Vagina (tissue), 2 donors: Measurements from ENCODE around the gene RAB22A. TPM values are rescaled to one million over a fixed set of nuclear protein-coding genes. Genes with fewer than 3 reads are reported as not detected.

ENCODE experiments used
- DNase-seq, 2 donors: peaks; one replicate each; pipeline ENCODE4 v3.0.0-alpha.2; 2017; ENCODE audit errors: extremely low spot score in 2 of 2
- H3K27ac ChIP-seq: fragments of 200-600 bp; sonication (generic); one replicate; pipeline ENCODE4 v1.5.1; 2019
- H3K27me3 ChIP-seq: fragments of 200-600 bp; sonication (generic); one replicate; pipeline ENCODE4 v1.5.1; 2019
- H3K36me3 ChIP-seq, 2 donors: fragments of 200-600 bp; sonication (generic); one replicate each; pipeline ENCODE4 v1.5.1; 2017 to 2019
- H3K4me1 ChIP-seq: fragments of 200-600 bp; sonication (generic); one replicate; pipeline ENCODE4 v1.5.1; 2019
- H3K4me3 ChIP-seq, 2 donors: fragments of 200-600 bp; sonication (generic); 1 replicate in 1 of 2; 2 replicates in 1 of 2; pipeline ENCODE4 v1.5.1; 2016 to 2019
- H3K9me3 ChIP-seq: fragments of 200-600 bp; sonication (generic); one replicate; pipeline ENCODE4 v1.5.1; 2019
- POLR2A ChIP-seq, 2 donors: fragments of 450-650 bp; IDR thresholded peaks; one replicate each; pipeline ENCODE4 v1.6.1; 2017; ENCODE audit warnings: antibody characterized with exemption in 2 of 2, mild to moderate bottlenecking in 2 of 2, moderate library complexity in 2 of 2
- POLR2AphosphoS5 ChIP-seq, 2 donors: sonication (generic); formaldehyde crosslinking; IDR thresholded peaks; one replicate each; pipeline ENCODE4 v1.9.0; 2017; ENCODE audit warnings: antibody characterized with exemption in 2 of 2, mild to moderate bottlenecking in 2 of 2, low read depth in 1 of 2; ENCODE audit not compliant: insufficient read depth in 1 of 2
- intact Hi-C: fragments of 100-400 bp; cut with DNase I; formaldehyde crosslinking; loops from one replicate; pipeline ENCODE4 v1.15.1; 2023
- total RNA-seq: library from RNA; depleted of rRNA; stranded (reverse); fragments of >200 nt; gene quantifications from one replicate; pipeline ENCODE4 v1.2.3, GENCODE V29; 2016
- TF ChIP-seq, protein P1 (sequence below), 3 experiments: fragments of 450-650 bp in 2 of 3; fragments of 200-600 bp in 1 of 3; sonication (generic) in 1 of 3; IDR thresholded peaks; one replicate each; pipeline ENCODE4 v1.5.1; 2017 to 2019; ENCODE audit warnings: antibody characterized with exemption in 3 of 3, mild to moderate bottlenecking in 2 of 3, moderate library complexity in 2 of 3

The RAB22A gene
- total RNA-seq, 1 donor from 2014 or later: 15.2 TPM

GRCh38 chr20:58321205-58321604 is 11.7 kb downstream of the RAB22A start:
- TF ChIP-seq, protein P1, sequence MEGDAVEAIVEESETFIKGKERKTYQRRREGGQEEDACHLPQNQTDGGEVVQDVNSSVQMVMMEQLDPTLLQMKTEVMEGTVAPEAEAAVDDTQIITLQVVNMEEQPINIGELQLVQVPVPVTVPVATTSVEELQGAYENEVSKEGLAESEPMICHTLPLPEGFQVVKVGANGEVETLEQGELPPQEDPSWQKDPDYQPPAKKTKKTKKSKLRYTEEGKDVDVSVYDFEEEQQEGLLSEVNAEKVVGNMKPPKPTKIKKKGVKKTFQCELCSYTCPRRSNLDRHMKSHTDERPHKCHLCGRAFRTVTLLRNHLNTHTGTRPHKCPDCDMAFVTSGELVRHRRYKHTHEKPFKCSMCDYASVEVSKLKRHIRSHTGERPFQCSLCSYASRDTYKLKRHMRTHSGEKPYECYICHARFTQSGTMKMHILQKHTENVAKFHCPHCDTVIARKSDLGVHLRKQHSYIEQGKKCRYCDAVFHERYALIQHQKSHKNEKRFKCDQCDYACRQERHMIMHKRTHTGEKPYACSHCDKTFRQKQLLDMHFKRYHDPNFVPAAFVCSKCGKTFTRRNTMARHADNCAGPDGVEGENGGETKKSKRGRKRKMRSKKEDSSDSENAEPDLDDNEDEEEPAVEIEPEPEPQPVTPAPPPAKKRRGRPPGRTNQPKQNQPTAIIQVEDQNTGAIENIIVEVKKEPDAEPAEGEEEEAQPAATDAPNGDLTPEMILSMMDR (IDR thresholded peaks at IDR 0.05): no peak
- TF ChIP-seq POLR2A (IDR thresholded peaks at IDR 0.05) (no peak), POLR2AphosphoS5 (IDR thresholded peaks at IDR 0.05; ENCODE audit: insufficient read depth in 1 of 2, low read depth in 1 of 2) (no peak)
- Histone ChIP-seq H3K27me3 (no peaks in the 10 kb centered on the region), H3K4me1 (no peaks in the 10 kb centered on the region), H3K9me3 (no peaks in the 10 kb centered on the region), H3K36me3 (peaks cover 0 to 12% of the 10 kb centered on the region in 2 donors), H3K4me3 (no peak overlapping the region), H3K27ac (no peak overlapping the region)
- intact Hi-C loops: no loop called here
- no peak for DNase-seq

DNA sequence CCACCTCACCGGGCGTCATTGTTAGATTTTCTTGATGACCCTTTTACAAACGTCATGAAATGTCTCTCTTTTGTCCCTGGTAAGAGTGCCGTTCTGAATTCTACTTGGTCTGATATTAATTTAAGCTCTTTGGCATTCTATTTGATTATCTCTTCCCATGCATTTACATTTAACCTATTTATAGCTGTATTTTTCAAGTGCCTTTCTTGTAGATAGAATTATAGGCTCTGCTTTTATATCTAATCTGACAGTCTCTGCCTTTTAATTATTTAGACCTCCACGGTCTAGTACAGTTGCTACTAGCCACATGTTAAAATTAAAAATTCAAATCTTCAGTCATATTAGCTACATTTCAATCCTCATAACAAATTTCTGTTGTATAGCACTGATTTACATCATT is 12.6 kb downstream of the RAB22A start:
- H3K36me3 ChIP-seq: peaks cover 0 to 6% of the 10 kb centered on the region in 2 donors
- no peak for TF ChIP-seq POLR2AphosphoS5 (IDR thresholded peaks at IDR 0.05; ENCODE audit: insufficient read depth in 1 of 2, low read depth in 1 of 2)
- TF ChIP-seq, protein P1 (IDR thresholded peaks at IDR 0.05): no peak
- TF ChIP-seq POLR2A (IDR thresholded peaks at IDR 0.05): no peak
- no peaks in the 10 kb centered on the region for H3K4me1 ChIP-seq
- intact Hi-C loops: no loop called here
- DNase-seq: no peak
- no peak overlapping the region for H3K27ac ChIP-seq
- H3K4me3 ChIP-seq: no peak overlapping the region
- no peaks in the 10 kb centered on the region for H3K9me3 ChIP-seq
- no peaks in the 10 kb centered on the region for H3K27me3 ChIP-seq

- no peak for TF ChIP-seq POLR2A (IDR thresholded peaks at IDR 0.05)
- TF ChIP-seq POLR2AphosphoS5 (IDR thresholded peaks at IDR 0.05; ENCODE audit: insufficient read depth in 1 of 2, low read depth in 1 of 2): no peak
- TF ChIP-seq, protein P1 (IDR thresholded peaks at IDR 0.05): no peak
- DNase-seq: no peak
- H3K36me3 ChIP-seq: no peaks in the 10 kb centered on the region
- intact Hi-C loops: no loop called here
- no peaks in the 10 kb centered on the region for H3K27me3 ChIP-seq
- peaks cover 14% of the 10 kb centered on the region for H3K4me1 ChIP-seq
- H3K4me3 ChIP-seq: no peak overlapping the region
- no peak overlapping the region for H3K27ac ChIP-seq
- H3K9me3 ChIP-seq: no peaks in the 10 kb centered on the region
Measured at GRCh38 chr20:58325912-58326311, 16.4 kb downstream of the RAB22A start.

DNA sequence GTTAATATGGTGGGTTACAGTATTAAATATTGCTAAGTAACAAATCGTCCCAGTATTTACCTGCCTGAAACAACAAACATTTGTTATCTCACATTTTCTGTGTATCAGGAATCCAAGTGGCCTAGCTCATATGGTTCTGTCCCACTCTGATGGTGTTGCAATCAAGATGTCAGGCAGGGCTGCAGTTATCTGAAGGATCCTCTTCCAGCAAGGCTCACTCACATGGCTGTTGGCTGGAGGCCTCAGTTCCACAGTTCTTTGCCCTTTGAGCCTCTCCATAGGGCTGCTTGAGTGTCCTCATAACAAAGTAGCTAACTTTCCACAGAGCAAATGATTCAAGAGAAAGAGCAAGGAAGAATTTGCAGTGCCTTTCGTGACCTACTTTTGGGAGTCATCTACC is 17.7 kb downstream of the RAB22A start:
- no peak for DNase-seq
- Histone ChIP-seq H3K4me1 (peaks cover 17% of the 10 kb centered on the region), H3K4me3 (no peak overlapping the region), H3K27ac (no peak overlapping the region), H3K36me3 (no peaks in the 10 kb centered on the region), H3K27me3 (no peaks in the 10 kb centered on the region), H3K9me3 (no peaks in the 10 kb centered on the region)
- intact Hi-C loops: no loop called here
- TF ChIP-seq, protein P1 (IDR thresholded peaks at IDR 0.05): no peak
- TF ChIP-seq POLR2A (IDR thresholded peaks at IDR 0.05) (no peak), POLR2AphosphoS5 (IDR thresholded peaks at IDR 0.05; ENCODE audit: insufficient read depth in 1 of 2, low read depth in 1 of 2) (no peak)

DNA sequence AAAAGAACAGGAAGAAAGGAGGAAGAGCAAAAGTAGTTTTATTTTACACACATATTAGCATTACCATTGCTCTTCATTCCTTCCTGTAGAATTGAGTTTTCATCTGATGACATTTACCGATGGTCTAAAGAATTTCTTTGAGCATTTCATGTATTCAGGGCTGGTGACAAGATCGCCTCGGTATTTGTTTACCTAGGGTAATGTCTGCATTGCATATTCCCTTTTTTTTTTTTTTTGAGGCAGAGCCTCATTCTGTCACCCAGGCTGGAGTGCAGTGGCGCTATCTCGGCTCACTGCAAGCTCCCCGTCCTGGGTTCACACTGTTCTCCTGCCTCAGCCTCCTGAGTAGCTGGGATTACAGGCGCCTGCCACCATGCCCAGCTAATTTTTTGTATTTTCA is 19.3 kb downstream of the RAB22A start:
- H3K27ac ChIP-seq: no peak overlapping the region
- no peaks in the 10 kb centered on the region for H3K9me3 ChIP-seq
- H3K4me1 ChIP-seq: peaks cover 17% of the 10 kb centered on the region
- no peak overlapping the region for H3K4me3 ChIP-seq
- no peaks in the 10 kb centered on the region for H3K36me3 ChIP-seq
- DNase-seq: no peak
- intact Hi-C loops: no loop called here
- no peak for TF ChIP-seq POLR2AphosphoS5 (IDR thresholded peaks at IDR 0.05; ENCODE audit: insufficient read depth in 1 of 2, low read depth in 1 of 2)
- TF ChIP-seq, protein P1 (IDR thresholded peaks at IDR 0.05): no peak
- no peak for TF ChIP-seq POLR2A (IDR thresholded peaks at IDR 0.05)
- no peaks in the 10 kb centered on the region for H3K27me3 ChIP-seq
